Smooth muscle cell of the umbilical artery (primary cell): ENCODE data around the gene OPRD1. TPM values are rescaled to one million over a fixed set of nuclear protein-coding genes. Genes with fewer than 3 reads are reported as not detected.

Experiments used
- total RNA-seq: library from RNA; depleted of rRNA; stranded (reverse); fragments of >200 nt; gene quantifications from 2 replicates; pipeline ENCODE4 v1.2.3, GENCODE V29; 2014

The OPRD1 gene
- not detected in 2 replicates for total RNA-seq

GRCh38 chr1:28811766-28812668 is at the start of gene OPRD1:
Gene OPRD1 (plus strand): TSS chr1:28812170. CDS start chr1:28812384, 214 bp downstream.

GRCh38 chr1:28914228-28915030 is 102.5 kb downstream of the OPRD1 start, which contains the start of gene EPB41:
Gene EPB41 (plus strand): TSS chr1:28914569. CDS start chr1:28987438, 72,869 bp downstream.

Other genes starting within 250 kb of the OPRD1 start
- 1.8 and 4.5 TPM in 2 replicates for gene RAB42, start 219.9 kb upstream of the OPRD1 start, total RNA-seq
- 33.6 and 55.8 TPM in 2 replicates for gene TAF12, start 169.1 kb upstream of the OPRD1 start, total RNA-seq
- gene RNU11, start 163.6 kb upstream of the OPRD1 start, total RNA-seq: not detected in 2 replicates
- 8.3 and 12.3 TPM in 2 replicates for gene GMEB1, start 143.4 kb upstream of the OPRD1 start, total RNA-seq
- gene YTHDF2, start 75.2 kb upstream of the OPRD1 start, total RNA-seq: 43.9 and 63.6 TPM in 2 replicates
- 20.2 and 23.0 TPM in 2 replicates for gene EPB41, start 102.4 kb downstream of the OPRD1 start, total RNA-seq